Umbilical cord (tissue), 2 donors: ENCODE measurements around the gene PAPPA. TPM values are rescaled to one million over a fixed set of nuclear protein-coding genes. Genes with fewer than 3 reads are reported as not detected.

Source experiments
- DNase-seq: peaks from one replicate; pipeline ENCODE4 v3.0.0-alpha.2; 2015; ENCODE audit warnings: low spot score
- total RNA-seq: library from RNA; depleted of rRNA; stranded (reverse); fragments of >200 nt; gene quantifications from one replicate; pipeline ENCODE4 v1.2.3, GENCODE V29; 2014; ENCODE audit warnings: low replicate concordance; ENCODE audit not compliant: insufficient read depth

PAPPA gene
- total RNA-seq, 1 donor from 2014 or later = 26.0 TPM

DNA sequence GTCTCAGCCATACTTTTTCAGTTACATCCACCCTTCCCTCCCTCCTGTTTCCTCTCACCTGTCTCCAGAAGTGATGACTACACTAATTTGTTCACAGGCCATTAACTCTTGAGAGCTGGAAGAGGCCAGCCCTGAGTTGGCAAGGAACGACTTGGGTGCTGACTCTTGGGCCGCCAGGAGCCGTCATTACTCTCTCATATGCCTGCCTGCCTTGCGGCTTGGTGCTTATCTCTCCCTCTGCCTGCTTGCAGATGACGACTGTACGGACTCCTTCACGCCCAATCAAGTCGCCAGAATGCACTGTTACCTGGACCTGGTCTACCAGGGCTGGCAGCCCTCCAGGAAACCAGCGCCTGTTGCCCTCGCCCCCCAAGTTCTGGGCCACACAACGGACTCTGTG, 66.1 kb downstream of the PAPPA start:
- no peak for DNase-seq

DNA sequence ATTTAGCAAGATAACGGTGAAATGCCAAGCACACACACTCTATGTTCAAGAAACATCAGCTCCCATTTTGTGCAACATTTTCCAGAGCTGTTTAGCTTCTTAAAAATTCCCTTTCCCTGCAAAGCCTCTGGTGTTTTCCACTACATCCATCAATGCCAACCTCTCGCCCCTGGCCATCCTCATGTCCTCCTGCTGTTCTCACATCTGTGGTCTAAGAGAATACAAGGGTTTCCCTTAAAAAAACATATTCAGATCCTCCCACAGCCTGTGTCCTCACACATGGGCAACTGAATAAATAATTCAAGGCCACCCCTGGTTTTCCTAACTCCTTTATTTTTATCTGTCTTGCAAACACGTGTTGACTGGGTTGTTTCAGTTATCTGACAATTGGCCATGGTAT, 70.3 kb downstream of the PAPPA start:
- DNase-seq = no peak

DNA sequence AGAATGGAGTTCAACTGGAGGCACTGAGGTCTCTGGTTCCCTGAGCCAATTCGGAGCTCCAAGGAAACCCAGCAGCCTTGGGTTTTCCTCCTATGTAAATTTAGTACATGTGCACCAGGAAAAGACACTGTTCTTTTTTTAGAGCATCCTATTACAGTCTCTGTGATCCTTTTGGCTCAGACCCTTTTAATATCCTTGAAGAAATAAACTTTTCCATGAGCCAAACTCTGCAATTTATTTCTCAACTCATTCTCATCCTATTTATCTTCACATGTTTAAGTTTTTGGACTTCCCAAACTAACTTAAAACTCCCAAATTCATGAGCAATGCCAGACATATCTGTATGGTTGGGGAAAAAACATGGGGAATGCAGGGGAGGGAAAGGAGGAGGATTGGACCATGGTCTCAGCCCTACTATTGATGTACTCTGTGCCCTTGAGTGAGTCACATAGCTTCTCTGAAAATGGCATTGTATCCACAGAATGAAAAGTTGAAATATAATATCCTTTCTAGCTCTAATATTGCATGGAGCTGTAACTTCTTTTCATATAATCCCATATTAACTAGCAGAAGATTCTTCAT, 76.6 kb downstream of the PAPPA start:
- DNase-seq = peak; percentile 28

DNA sequence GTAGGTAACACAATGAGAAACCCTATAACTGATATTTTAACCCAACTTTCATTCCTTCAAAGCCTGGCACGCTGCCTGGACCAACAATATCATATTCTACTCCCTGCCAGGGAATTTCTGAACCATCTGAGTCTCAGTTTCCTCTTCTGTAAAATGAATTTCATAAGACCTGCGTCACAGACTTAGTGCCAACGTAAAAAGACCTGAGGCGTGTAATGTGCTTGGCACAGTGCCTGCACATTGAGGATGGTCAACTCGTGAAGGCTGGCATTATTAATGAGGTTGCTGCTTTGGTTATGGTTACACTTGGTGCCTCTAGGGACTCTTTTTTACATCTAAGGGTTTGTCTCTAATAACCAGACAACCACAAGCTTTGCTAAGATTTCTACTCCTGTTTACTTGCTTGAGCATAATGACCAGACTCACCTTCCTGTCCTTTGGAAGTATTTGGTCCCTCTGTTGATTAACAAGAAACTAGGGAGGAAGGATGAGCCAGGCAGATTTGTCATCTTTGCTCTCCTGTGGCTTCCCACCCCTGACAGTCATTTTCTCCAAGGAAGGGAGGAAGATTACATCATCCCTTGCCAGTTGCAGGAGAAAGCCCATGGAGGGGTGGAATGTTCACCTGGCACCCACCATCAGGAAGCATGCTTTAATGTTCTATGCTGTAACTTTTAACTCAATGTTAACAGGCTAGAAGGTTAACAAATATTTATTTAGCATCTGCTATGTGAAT, 79.0 kb downstream of the PAPPA start:
- no peak for DNase-seq

DNA sequence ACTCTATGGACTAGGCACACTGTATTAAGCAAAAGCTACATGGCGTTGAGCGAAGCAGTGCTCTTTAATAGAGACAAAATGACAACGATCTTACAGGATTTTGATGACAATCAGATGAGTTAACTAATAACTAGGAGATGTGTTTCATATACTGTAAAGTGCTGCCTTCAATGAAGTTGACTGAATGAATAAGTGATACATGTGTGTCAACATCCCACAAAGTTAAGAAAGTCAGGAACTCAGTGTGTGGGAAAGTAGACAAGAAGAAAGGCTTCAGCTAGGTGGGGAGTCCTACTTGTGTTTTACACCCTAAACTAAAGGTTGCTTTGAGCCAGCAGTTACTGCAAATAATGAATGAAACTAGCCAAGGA, 79.6 kb downstream of the PAPPA start:
- no peak for DNase-seq

DNA sequence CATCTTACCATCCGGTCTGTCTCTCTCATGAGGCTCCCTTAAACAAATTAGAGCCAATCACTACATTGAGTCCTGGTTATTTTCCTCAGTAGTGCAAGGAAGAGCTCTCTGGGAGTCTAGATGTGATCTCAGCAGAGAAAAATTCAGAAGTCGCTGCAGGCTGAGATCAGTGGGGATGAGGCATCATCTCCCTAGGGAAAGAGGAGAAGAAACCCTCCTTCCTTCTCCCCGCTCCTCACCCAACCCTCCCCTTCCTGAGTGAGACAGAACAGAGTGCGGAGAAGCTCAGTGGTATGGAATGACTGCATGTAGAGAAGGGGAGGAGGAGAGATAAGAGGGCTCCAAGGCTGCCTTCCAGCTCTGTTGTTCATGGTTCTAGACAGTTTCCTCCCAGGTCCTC, 80.5 kb downstream of the PAPPA start:
- peak; percentile 97 for DNase-seq

DNA sequence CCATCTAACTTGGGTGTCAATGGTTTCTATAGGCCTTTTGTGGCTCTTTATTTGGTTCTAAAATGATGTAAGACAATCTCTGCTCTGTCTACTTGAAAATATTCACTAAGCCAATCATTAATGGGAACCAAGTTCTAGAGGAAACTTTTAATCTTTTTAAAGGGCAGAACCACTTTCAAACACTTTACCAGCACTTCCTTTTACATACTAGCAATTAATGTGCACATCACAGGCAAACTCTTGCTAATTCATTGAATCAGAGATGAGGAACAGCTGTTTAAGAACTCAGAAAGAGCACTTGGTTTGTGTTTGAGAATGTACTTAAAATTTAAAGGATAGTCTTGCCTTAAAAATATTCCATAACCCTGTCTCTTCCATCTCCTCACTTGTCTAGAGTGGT, 83.4 kb downstream of the PAPPA start:
- DNase-seq = no peak

DNA sequence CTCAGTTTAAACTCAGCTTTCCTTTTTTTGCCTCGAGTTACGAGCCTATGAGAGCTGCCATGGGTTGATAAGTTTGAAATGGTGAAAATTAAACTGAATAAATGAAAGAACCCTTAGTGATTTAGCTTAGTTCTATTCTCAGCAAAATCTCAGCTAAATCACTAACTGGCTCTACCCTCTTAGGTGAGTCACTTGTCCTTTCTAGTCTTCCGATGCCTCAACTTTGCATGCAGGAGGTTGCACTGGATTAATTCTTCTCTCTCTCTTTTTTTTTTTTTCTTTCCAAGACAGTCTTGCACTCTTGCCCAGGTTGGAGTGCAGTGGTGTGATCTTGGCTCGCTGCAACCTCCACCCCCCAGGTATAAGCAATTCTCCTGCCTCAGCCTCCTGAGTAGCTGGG, 83.9 kb downstream of the PAPPA start:
- no peak for DNase-seq

DNA sequence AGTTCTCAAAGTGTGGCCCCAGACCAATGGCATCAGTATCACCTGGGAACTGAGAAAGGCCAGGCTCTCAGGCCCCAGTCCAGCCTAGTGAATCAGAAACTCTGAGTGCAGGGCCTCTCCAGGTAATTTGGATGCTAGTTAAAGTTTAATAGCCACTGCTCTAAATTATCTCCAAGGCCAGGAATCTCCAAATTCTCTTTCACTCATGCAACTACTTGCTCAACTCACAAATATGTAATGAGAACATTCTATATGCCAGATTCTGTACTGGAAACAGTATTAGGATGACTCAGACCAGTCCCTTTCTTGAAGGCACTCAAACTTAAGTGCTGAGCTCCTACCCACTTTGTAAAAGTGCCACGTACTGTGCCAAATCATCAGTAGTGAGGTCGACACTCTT, 84.6 kb downstream of the PAPPA start:
- peak; percentile 84 for DNase-seq

DNA sequence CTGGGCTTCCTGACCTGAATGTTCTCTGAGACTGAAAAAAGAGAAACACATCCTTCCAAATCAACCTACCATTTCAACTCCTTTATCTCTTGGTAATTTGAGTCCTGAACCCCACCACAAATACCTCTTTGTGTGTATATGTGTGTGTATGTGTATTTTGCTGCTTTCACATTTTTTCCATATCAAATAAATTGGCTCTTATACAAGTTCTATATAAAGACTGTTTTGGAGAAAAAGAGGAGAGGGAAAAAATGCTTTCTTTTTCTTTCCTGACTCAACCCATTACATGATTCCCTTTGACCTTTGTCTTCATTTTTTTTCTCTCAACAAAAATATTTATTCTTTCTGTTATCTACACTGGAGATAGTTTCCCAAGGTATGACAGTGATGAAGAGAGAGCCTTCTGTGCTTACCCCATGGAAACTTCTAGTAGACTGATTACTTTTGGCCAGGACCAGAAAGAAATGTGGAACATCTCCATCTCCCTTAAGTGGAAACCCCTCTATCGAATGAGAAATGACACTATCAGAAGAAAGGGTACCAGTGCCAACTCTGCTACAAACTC, 85.3 kb downstream of the PAPPA start:
- DNase-seq = no peak

DNA sequence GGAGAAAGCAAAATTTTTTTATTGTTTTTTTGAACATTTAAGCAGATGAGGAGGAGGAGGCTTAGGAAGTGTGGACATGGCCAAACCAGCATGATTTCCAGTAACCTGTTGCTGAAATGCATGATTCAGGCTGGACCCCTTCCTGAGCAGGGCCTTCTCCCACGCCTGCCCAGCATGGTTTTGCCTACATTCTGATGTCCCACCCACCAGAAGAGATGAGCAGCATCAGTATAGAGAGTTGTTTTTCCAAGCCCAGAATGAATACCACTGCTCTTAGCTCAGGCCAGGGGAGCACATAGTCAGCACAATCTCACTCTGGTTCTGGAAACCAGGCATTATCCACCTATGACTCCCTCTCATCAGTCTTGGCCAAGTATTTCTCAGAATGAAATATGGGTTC, 90.1 kb downstream of the PAPPA start:
- no peak for DNase-seq

DNA sequence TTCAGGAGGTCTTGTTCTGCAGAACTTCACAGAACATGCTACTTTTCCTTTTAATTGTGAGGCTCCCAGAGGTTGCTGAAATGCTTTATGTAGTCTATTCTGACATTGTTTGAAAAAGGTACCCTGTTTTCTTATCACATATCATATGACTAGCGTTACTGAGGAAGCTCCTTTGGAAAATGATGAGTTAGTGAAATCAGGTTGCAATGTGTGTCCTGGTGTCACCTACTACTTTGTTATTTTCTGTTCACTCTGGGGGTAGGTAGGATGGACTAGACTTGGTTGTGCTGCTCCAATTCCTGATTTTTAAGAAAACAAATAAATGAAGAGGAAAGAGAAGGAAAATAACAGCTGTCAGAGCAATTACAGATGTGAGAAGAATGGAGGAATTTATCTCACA, 93.7 kb downstream of the PAPPA start:
- DNase-seq = no peak

DNA sequence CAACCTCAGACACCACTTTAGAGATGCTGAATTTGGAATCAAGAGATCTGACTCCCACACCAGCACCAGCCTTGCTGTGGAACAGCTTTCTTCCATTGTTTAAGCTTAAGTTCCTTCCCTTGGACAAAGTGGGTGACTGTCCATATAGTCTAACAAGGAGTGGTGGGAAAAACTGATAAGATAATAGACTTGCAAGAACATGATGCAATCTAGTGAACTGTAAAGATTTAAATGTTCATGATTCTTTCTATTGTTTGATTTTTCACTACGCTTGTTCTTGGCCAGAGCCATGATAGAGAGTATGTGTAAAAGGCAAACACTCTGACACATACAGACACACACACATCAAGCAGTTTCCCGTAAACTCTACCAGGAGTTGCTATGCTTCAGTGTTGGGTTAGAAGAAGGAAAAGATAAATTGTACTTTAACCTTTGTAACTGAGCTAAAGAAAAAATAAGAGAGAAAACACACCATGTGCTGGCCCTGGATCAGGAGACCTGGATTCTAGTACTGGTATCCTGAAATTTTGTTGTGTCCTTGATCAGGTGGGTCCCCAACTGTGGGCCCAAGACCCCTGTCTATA, 94.3 kb downstream of the PAPPA start:
- DNase-seq = no peak

DNA sequence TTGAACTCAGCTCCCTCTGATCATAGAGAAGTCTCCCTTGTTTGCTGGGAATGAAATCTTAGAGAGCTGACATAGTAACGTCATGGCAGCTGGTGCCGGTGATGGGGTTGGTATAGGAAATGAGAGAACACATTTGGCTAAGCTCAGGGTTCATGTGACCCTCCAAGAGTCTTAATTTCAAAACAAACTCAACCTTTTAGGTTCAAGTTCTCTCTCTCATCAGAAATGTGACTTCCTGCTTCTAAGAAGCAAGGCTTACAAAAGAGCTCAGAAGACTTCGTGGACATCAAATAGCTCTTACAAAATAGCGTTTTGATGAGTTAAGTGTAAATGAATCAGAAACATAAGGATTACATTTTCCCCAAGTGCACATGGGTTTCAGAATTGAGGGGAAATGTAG, 97.3 kb downstream of the PAPPA start:
- DNase-seq = no peak

DNA sequence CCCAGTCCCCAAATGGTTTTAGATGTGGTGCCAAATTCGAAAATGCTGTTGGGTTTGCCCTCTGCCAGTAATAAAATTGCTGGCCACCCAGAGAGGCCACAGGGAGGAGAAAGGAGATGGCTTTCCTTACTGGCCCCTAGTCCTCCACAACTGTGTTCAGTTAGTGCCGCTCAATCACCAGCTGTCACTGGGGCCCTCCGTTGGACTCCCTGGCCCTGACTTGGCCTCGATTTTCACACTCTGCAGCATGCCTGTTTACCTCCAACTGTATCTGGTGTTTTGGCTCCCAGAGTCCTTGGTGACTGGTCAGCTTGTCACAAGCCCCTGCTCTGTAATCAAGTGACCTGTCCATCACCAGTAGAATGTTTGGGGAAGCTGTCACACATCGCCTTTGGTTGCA, 97.8 kb downstream of the PAPPA start:
- no peak for DNase-seq

DNA sequence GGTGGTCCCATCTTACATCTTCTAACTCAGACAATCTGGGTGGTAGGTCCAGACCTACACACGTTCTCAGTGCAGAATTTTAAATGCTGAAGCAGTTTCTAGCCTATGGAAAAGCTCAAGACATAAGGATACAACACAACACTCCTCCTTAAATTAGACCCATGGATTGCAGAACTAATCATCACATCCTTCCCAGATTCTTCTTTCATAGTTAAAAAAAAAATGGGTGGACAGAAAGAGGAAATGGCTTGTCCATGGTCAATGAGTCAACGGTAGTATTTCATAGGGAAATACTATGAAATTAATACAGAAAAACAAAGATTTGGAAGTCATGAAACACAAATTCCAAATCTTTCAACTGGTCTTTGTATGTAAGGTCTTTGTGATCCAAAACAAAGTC, 106.9 kb downstream of the PAPPA start:
- DNase-seq = no peak

DNA sequence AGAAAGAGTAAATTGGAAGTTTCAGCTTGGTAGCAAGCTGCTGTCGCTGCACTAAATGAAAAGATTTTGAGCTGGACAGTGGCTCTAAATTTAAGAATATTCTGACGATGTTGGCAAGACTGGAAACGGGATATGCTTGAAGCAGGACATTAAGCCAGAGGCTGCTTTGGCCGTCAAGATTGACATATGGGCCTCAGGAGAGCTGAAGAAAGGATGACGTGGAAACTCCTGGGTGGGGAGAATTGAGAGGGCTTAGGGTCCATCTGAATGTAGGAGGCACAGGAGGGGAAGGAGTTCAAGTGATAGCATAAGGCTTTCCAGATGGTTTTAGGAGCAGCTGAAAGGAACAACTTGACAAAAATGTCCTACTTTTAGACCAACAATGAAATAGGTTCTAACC, 108.9 kb downstream of the PAPPA start:
- peak; percentile 56 for DNase-seq

DNA sequence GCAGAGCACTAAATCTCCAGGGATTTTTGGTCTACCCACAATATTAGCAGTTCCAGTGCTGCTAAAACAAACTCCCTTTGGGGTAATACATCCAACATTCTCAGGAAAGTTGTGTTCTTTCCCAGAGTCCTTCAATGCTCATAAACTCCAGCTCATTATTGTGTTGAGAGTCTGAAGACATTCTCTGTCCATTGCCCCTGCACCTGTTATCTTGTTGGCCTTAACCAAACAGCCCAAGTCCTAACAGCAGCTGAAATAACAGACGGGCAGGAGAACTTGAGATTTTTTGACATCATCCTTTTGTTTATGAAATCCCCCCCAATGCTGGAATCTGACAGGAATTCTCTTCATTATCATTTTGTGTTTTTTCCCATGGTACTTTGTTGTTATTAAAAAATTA, 110.8 kb downstream of the PAPPA start:
- DNase-seq = no peak

DNA sequence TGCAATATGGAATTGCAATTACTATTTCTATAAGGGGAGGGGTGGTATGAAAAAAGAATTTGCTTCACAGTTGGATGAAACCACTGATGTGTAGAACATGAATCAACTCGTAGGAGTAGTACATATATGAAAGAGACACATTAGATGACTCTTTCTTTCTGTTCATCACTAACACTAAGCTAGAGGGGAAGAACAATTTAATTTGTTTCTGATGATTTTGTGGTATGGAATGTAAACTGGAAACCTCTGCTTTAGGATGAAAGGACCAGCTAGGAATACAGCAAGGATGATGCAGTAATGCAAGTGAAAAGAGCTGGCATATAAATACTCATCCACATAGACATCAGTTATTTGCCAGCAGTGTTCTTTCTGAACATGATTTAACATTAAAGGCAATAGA, 113.4 kb downstream of the PAPPA start:
- no peak for DNase-seq

DNA sequence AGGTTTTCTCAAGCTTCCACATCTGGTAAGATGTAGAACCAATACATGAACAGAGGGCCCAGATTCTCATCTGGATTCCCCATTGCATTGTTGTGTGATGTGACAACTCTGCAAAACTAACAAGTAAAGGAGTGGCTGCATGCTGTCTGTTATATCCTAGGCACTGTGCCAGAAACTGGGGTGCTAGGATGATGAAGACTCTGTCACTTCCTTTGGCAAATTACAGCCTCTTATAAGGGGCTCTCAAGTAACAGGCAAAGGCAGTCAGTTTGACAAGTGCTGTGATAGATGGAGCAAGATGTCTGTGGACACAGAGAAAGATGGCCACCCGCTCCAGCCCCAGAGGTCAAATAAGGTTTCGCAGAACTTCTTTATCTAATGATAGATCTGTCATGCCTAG, 115.7 kb downstream of the PAPPA start:
- DNase-seq = no peak

DNA sequence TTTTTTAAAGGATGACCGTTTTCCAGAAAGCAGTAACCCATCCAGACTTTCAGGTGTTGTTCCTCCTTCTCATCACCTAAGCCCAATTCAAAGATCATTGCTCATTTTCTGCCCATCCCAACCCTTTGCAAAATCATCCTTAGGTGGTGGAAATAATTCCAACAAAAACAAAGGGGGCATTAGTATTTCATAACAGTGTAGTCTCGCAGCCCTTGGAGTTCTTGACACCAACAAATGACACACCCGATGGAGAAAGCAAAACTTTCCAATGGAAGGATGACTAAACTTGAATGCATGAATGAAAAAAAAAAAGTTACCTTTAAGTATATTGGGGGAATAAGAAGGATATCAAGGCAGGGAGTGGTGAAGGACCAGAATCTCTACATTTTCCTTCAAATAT, 117.0 kb downstream of the PAPPA start:
- no peak for DNase-seq

DNA sequence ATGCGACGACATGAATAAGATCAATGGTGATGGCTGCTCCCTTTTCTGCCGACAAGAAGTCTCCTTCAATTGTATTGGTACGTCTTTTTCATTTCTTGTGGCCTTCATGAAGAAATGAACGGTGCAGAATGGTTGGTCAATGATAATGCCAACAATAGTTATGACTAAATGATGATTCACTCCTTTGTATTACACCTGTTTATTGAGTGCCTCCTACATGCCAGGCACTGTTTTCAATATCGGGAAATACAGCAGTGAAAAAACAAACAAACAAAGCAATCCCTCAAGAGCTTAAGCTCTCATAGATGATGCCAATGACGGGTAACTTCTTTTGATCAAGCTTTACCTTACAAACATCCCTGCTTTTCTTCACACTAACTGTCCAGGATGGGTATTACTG, 117.7 kb downstream of the PAPPA start:
- DNase-seq = no peak

DNA sequence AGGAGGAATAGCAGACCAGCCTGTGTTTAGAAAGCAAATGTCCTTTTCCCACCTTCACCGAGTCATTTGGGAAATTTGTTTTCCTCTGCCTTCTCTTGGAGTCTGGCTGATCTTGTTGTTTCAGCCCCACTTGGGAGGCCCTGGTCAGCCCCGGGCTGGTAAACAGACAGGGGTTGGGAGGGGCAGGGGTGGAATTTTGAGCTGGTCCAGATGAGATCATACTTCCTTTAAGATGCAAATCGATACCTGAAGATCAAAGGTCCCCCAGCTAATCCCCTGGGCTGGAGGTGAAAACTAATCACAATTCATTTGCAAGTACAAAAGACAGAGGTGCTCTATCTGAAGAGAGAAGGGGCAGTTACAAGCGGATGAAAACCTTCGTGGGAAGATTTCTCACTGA, 118.4 kb downstream of the PAPPA start:
- no peak for DNase-seq
